Liver (tissue), 9 donors: Measurements from ENCODE around the gene CDH13. TPM values are rescaled to one million over a fixed set of nuclear protein-coding genes. Genes with fewer than 3 reads are reported as not detected.

Experiments
- DNase-seq: peaks from one replicate; pipeline ENCODE4 v3.0.0-alpha.2; 2017; ENCODE audit warnings: low spot score
- H3K27ac ChIP-seq, 2 donors: one replicate each; pipeline ENCODE4 v1.7.0; 2013; ENCODE audit warnings: inconsistent platforms in 2 of 2, low read length in 2 of 2, control low read depth in 1 of 2, low read depth in 1 of 2, mild to moderate bottlenecking in 1 of 2
- H3K27me3 ChIP-seq, 4 donors: one replicate each; pipeline versions ENCODE4 v1.6.1 to v1.7.0; 2013; ENCODE audit warnings: low read length in 3 of 4, inconsistent platforms in 1 of 4, mild to moderate bottlenecking in 1 of 4, moderate library complexity in 1 of 4; ENCODE audit not compliant: control insufficient read depth in 4 of 4, insufficient read depth in 4 of 4
- H3K36me3 ChIP-seq, 4 donors: one replicate each; pipeline versions ENCODE4 v1.6.1 to v1.7.0; 2013; ENCODE audit warnings: low read length in 3 of 4, mild to moderate bottlenecking in 3 of 4, low read depth in 1 of 4, moderate library complexity in 1 of 4; ENCODE audit not compliant: control insufficient read depth in 4 of 4, insufficient read depth in 3 of 4
- H3K4me1 ChIP-seq, 4 donors: one replicate each; pipeline versions ENCODE4 v1.6.1 to v1.7.0; 2013; ENCODE audit warnings: low read length in 3 of 4, mild to moderate bottlenecking in 3 of 4, moderate library complexity in 1 of 4; ENCODE audit not compliant: control insufficient read depth in 4 of 4, insufficient read depth in 4 of 4
- H3K4me3 ChIP-seq, 3 donors: one replicate each; pipeline versions ENCODE4 v1.6.1 to v1.7.0; 2013; ENCODE audit warnings: low read length in 3 of 3, control low read depth in 1 of 3, low read depth in 1 of 3, mild to moderate bottlenecking in 1 of 3
- H3K9ac ChIP-seq, 2 donors: one replicate each; pipeline ENCODE4 v1.7.0; 2013; ENCODE audit warnings: low read length in 2 of 2, mild to moderate bottlenecking in 2 of 2, moderate library complexity in 2 of 2, control low read depth in 1 of 2, low read depth in 1 of 2
- H3K9me3 ChIP-seq, 4 donors: one replicate each; pipeline versions ENCODE4 v1.6.1 to v1.7.0; 2013; ENCODE audit warnings: low read length in 3 of 4; ENCODE audit not compliant: control insufficient read depth in 4 of 4
- ATF3 ChIP-seq: IDR thresholded peaks from 2 replicates; pipeline ENCODE4 v1.6.1; 2016; ENCODE audit warnings: antibody characterized with exemption
- CTCF ChIP-seq: fragments of 150-350 bp; IDR thresholded peaks from 2 replicates; pipeline ENCODE4 v1.5.1; 2017; ENCODE audit warnings: improper control_type of control experiment, low read depth, low read length; ENCODE audit not compliant: missing input control
- EGR1 ChIP-seq, 2 donors: IDR thresholded peaks; 2 replicates each; pipeline ENCODE4 v1.6.1; 2016 to 2018; ENCODE audit warnings: antibody characterized with exemption in 2 of 2, low read depth in 2 of 2
- FOXA1 ChIP-seq: IDR thresholded peaks from 2 replicates; pipeline ENCODE4 v1.6.1; 2016; ENCODE audit warnings: antibody characterized with exemption
- GABPA ChIP-seq, 2 donors: IDR thresholded peaks in 1 of 2; conservative IDR thresholded peaks in 1 of 2; 2 replicates each; pipeline ENCODE4 v1.6.1; 2016; ENCODE audit warnings: antibody characterized with exemption in 2 of 2, mild to moderate bottlenecking in 1 of 2, moderate library complexity in 1 of 2
- HNF4A ChIP-seq, 2 donors: conservative IDR thresholded peaks; 2 replicates each; pipeline ENCODE4 v1.6.1; 2016; ENCODE audit warnings: antibody characterized with exemption in 2 of 2, mild to moderate bottlenecking in 2 of 2
- HNF4G ChIP-seq: IDR thresholded peaks from 2 replicates; pipeline ENCODE4 v1.6.1; 2016; ENCODE audit warnings: antibody characterized with exemption
- JUND ChIP-seq, 2 donors: IDR thresholded peaks; 2 replicates each; pipeline ENCODE4 v1.6.1; 2016; ENCODE audit warnings: antibody characterized with exemption in 2 of 2
- MAX ChIP-seq: IDR thresholded peaks from 2 replicates; pipeline ENCODE4 v1.6.1; 2016; ENCODE audit warnings: antibody characterized with exemption
- NR2F2 ChIP-seq: IDR thresholded peaks from 2 replicates; pipeline ENCODE4 v1.6.1; 2016; ENCODE audit warnings: antibody characterized with exemption
- RAD21 ChIP-seq, 2 donors: IDR thresholded peaks; 2 replicates each; pipeline ENCODE4 v1.6.1; 2016; ENCODE audit warnings: antibody characterized with exemption in 2 of 2, mild to moderate bottlenecking in 2 of 2
- REST ChIP-seq: IDR thresholded peaks from 2 replicates; pipeline ENCODE4 v1.6.1; 2016; ENCODE audit warnings: antibody characterized with exemption, mild to moderate bottlenecking
- SP1 ChIP-seq: IDR thresholded peaks from 2 replicates; pipeline ENCODE4 v1.6.1; 2018; ENCODE audit warnings: antibody characterized with exemption, mild to moderate bottlenecking
- TAF1 ChIP-seq: conservative IDR thresholded peaks from 2 replicates; pipeline ENCODE4 v1.6.1; 2016; ENCODE audit warnings: antibody characterized with exemption, mild to moderate bottlenecking
- ZBTB33 ChIP-seq: IDR thresholded peaks from 2 replicates; pipeline ENCODE4 v1.6.1; 2016; ENCODE audit warnings: antibody characterized with exemption
- WGBS: extraction: QIAGEN DNeasy Blood & Tissue Kit; methylation state at CpG from one replicate; pipeline ENCODE4 v1.1.7; 2013; 5-methylcytosine and 5-hydroxymethylcytosine counted together
- polyA plus RNA-seq, 2 donors: library from polyadenylated mRNA; stranded (reverse) in 1 of 2; unstranded in 1 of 2; fragments of 200-250 nt in 1 of 2; fragments of >200 nt in 1 of 2; fragmentation: Nextera tagmentation in 1 of 2; extraction: Ambion mirVana in 1 of 2; gene quantifications; one replicate each; pipeline versions ENCODE4 v1.2.1 to v1.2.3, GENCODE V29; 2013 to 2015
- total RNA-seq, 2 donors: library from RNA; depleted of rRNA; stranded (reverse); fragments of >200 nt; gene quantifications; one replicate each; pipeline ENCODE4 v1.2.3, GENCODE V29; 2014
- donor health status: healthy.
- donor health status: healthy.
- donor health status: healthy.
- donor health status: healthy.
- donor health status: healthy.

The CDH13 gene
- total and polyA plus RNA-seq, 4 donors: 0.21 to 1.5 (median 0.58) TPM

- H3K4me1 ChIP-seq: peaks cover 0 to 3% (median 0%) of the 10 kb centered on the region in 4 donors
- H3K27ac ChIP-seq: peak overlapping the region in 1 of 2 donors; percentile 57
- peaks cover 0 to 3% (median under 1%) of the 10 kb centered on the region in 4 donors for H3K27me3 ChIP-seq
- DNase-seq: no peak
- 15% methylated on average over 6 of the region's 6 CpGs for WGBS
- no peaks in the 10 kb centered on the region for H3K9me3 ChIP-seq
- H3K9ac ChIP-seq: peak overlapping the region in 1 of 2 donors; percentile 44
- TF ChIP-seq RAD21 (IDR thresholded peaks at IDR 0.05): peak; percentile 11 to 29
- TF ChIP-seq ATF3: no peak
- no peak for TF ChIP-seq MAX
- no peak for TF ChIP-seq REST
- H3K36me3 ChIP-seq: no peaks in the 10 kb centered on the region
- H3K4me3 ChIP-seq: peak overlapping the region in 1 of 3 donors; percentile 32
Observed at GRCh38 chr16:83802135-83802534, 1175.4 kb downstream of the CDH13 start.

DNA sequence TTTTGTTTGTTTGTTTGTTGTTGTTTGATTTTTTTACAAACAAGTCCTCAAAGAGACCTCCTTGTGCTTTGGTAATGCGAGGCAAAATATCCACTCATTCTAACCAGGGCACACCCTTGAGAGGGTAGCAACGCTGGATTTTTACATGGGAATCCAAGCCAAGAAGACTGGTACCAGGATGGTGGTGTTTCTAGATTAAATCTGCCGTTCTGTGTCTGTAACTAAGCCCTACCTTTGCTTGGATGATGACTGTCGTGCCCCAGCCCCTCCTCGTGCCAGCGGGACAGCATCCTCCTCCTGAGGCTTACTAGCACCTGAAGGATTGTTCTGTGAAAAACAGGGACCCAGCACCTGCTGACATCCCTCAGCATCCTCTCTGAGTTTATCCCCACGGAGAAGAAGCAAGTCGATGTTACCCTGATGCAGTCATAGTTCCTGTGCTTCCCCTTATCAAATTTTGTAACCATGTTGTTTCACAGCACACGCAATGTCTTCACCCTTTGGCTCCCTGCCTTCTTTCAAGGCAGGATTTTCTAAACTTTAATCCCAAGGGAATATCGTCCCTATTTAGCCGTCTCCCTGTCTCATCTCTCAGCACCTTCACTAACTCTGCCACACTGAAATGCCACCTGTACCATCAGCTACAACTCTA, 1175.9 kb downstream of the CDH13 start:
- WGBS: 31% methylated on average over 11 of the region's 11 CpGs
- Histone ChIP-seq H3K4me1 (peaks cover 0 to 3% (median 0%) of the 10 kb centered on the region in 4 donors), H3K9me3 (no peaks in the 10 kb centered on the region), H3K27ac (peak overlapping the region in 1 of 2 donors; percentile 57), H3K4me3 (peak overlapping the region in 1 of 3 donors; percentile 32), H3K27me3 (peaks cover 0 to 3% (median under 1%) of the 10 kb centered on the region in 4 donors), H3K9ac (peak overlapping the region in 1 of 2 donors; percentile 44), H3K36me3 (no peaks in the 10 kb centered on the region)
- TF ChIP-seq HNF4A (conservative IDR thresholded peaks at IDR 0.05): no peak
- TF ChIP-seq RAD21 (IDR thresholded peaks at IDR 0.05): no peak
- TF ChIP-seq EGR1 (IDR thresholded peaks at IDR 0.05; ENCODE audit: low read depth in 2 of 2): no peak
- no peak for TF ChIP-seq TAF1
- TF ChIP-seq NR2F2: no peak
- TF ChIP-seq CTCF: no peak
- TF ChIP-seq SP1: no peak
- TF ChIP-seq JUND (IDR thresholded peaks at IDR 0.05): no peak
- TF ChIP-seq ATF3: no peak
- no peak for TF ChIP-seq FOXA1
- TF ChIP-seq HNF4G: no peak
- TF ChIP-seq GABPA (IDR thresholded peaks at IDR 0.05 in 1 of 2, conservative IDR thresholded peaks at IDR 0.05 in 1 of 2): no peak
- no peak for TF ChIP-seq ZBTB33
- TF ChIP-seq REST: no peak
- TF ChIP-seq MAX: no peak
- no peak for DNase-seq
